NOMO-1 treated with DMSO at 0.1 percent for 48 hours (cell line): ENCODE data around the gene MOV10L1.
A peak's percentile ranks its signal among the peaks of the same experiment; 100 is the strongest.
"Not testable (repeated sequence)": the region's sequence is repeated elsewhere in the genome, so short reads cannot be mapped to it uniquely, and the experiment has no call there.

Source experiments
- DNase-seq: peaks from one replicate; lab custom pipeline; 2025; ENCODE audit not compliant: unreplicated experiment; lab: John Stamatoyannopoulos, UW

Gene MOV10L1

DNA sequence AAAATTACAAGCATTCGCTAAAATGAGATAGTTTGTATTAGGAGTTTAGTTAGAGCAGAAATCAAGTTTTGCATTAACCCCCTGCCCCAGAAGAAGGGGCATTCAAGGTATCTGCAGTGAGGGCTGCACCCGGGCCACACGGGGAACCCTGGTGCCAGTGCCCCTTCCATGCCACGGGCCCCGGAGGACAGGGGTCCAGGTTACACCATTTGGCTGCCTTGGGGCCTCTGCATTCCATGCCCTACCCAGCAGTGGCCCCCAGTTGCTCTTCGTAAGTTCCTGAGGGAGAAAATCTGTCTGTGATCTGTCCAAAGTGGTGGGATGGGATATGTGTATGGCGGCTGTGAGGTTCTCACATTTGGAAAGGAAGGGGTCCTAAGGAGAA lies 63.9 kb downstream of the MOV10L1 start:
- DNase-seq: no peak

DNA sequence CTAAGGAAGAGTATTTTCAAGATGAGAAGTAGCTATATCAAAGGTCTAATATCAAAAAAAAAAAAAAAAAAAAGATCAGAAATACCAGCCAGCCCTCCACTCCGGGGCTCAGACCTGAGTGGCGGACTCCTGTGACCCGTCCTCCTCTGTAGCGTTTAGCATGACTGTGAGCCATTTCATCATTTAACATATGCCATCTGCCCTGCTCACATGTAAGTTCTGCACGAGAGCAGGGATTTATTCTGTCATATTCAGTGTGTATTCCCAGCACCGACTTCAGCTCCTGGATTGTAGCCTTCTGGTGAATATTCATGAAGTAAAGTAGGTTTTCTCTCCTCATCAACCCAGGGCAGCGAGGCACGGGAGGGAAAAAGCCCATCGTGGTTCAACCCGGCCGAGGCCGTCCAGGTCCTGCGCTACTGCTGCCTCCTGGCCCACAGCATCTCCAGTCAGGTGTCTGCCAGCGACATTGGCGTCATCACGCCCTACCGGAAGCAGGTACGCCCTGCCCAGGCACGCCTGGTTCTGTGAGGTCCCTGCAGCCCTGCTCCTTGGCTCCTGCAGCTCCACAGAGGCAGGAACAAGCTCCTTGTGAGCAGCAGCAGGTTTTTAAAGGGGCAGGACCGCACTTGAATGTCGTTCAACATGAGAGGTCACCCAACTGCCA lies 68.0 kb downstream of the MOV10L1 start:
- no peak for DNase-seq

DNA sequence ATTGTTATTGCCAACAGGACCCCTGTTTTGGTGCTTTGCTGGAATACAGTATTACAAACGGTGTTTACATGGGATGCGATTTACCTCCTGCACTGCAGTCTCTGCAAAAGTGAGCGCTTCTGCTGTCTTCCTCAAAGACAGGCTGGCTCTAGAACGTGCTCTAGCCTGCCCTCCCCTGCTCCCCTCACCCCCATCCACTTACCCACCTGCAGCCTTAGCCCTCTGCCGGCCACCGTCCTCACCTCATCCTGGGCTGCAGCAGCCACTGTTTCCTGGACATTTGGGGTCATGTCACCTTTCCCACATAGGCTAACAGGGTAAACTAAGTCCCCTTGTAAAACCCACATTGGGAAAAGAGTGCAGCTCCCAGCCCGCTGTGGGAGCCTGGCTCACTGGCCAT lies 71.1 kb downstream of the MOV10L1 start:
- DNase-seq: no peak

DNA sequence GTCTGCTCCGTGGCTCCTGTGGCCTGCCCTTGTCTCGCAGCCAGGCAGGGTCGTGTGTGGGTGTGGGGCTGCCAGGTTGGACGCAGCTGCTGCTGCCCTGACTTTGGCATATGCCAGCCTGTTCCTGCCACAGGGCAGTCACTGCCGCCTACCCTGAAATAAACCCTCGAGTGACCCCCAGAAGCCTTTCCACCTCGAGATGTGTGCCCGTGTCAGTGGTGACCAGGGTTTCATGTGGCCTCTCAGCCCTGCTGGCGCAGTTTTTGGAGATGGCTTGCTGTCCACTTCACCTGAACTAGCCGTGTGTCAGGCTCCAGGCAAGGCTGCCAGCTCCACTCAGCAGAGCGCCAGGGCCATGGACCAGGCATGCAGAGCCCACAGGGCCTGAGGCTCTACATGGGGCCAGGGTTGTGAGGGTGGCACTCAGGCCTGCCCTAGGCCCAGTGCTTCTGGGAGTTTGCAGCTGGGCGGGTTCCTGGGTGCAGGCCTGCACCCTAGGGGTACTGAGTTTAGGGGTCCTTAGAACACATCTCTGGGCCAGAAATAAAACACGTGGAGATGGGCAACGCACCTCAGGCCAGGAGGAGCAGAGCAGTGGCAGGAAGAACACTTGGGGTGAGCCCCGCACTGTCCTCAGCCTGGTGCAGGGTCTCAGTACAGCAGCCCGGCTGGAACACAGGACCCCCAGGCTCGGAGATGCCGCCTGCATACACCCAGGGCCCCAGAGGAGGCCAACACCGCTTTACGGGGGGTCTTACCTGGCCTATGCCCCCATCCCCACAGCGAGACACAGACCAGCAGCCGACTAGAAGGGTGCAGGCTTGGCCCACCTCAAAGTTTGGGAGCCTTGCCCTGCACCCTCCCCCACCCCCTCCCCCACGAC lies 71.9 kb downstream of the MOV10L1 start:
- no peak for DNase-seq

GRCh38 chr22:50162391-50162956 lies 72.7 kb downstream of the MOV10L1 start:
- DNase-seq: no peak

DNA sequence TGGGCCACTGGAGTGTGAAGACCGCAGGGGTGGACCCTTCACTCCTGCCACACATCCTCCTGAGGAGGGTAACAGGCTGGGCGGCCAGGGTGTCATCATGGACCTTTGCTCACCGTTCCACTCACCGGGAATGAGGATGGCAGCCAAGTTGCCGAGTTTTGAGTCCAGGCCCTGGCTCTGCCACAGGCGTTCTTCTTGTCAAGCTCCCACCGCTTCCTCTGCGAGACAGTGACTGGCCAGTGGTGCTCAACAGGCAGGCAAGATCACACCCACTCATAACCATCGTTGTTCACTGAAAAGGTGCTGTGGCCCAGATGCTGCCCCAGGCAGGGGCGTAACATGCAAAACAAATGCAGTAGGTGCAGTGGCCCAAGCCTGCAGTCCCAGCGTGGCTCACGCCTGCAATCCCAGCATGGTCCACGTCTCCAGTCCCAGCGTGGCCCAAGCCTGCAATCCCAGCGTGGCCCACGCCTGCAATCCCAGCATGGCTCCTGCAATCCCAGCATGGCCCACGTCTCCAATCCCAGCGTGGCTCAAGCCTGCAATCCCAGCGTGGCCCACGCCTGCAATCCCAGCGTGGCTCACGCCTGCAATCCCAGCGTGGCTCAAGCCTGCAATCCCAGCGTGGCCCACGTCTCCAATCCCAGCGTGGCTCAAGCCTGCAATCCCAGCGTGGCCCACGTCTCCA lies 75.8 kb downstream of the MOV10L1 start:
- no peak for DNase-seq

DNA sequence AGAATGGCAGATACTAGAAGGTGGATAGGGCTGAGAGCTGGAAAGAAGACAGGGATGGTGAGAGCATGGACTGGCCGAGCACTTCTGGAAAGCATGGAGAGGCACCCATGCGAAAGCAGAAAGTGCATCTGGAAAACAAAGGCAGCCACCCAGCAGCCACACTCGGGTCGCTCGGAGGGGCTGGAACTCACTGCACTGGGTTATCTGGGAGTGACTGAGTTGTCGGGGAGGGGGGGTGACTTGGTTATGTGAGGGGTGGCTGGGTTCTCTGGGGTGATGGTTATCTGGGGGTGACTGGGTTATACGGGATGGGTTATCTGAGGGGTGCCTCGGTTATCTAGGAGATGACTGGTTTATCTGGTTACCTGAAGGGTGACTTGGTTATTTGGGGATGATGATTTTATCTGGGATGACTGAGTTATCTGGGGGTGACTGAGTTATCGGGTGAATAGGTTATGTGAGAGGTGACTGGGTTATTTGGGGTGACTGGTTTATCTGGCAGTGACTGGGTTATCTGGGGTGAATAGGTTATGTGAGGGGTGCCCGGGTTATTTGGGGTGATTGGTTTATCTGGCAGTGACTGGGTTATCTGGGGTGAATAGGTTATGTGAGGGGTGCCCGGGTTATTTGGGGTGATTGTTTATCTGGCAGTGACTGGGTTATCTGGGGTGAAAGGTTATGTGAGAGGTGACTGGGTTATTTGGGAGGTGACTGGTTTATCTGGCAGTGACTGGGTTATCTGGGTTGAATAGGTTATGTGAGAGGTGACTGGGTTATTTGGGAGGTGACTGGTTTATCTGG lies 78.1 kb downstream of the MOV10L1 start:
- DNase-seq: no peak

DNA sequence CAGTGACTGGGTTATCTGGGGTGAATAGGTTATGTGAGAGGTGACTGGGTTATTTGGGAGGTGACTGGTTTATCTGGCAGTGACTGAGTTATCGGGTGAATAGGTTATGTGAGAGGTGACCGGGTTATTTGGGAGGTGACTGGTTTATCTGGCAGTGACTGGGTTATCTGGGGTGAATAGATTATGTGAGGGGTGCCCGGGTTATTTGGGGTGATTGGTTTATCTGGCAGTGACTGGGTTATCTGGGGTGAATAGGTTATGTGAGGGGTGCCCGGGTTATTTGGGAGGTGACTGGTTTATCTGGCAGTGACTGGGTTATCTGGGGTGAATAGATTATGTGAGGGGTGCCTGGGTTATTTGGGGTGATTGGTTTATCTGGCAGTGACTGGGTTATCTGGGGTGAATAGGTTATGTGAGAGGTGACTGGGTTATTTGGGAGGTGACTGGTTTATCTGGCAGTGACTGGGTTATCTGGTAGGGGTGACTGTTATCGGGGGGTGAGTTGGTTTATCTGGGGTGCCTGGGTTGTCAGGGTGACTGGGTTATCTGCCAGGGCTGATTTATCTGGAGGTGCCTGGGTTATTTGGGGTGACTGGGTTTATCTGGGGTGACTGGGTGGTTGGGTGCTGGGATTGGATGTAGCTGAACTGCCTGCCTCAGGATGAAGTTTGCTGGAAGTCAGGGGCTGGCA lies 78.8 kb downstream of the MOV10L1 start:
- DNase-seq: not testable (repeated sequence)

- DNase-seq: no peak
These were observed 79.5 kb downstream of the MOV10L1 start for GRCh38 chr22:50169181-50169759.

DNA sequence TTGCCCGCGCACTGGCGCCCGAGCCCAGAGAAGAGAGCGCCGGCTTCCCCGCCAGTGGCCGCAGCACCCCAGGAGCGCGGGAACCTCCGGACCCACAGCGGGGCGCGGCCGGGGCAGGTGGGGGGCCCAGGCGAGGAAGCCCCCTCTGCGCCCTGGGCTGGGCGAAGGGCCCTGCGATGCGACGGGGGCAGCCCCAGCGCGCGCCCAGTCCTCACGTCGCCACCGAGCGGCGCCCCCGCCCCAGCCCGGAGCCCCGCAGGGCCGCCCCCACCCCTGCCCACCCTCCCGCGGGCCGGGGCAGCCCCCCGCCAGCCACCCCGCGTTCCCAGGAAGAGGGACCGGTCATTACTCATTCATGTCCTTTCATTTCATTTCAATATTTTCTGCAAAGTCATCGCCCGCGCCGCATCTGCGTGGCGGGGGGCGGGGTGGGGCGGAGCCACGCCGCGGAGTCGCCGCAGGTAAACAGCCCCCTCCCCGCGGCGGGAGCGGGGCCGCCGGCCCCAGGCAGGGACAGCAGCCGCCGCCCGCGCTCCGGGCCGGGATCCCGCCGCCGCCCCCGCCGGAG lies 80.1 kb downstream of the MOV10L1 start:
- DNase-seq: peak; percentile 35

DNA sequence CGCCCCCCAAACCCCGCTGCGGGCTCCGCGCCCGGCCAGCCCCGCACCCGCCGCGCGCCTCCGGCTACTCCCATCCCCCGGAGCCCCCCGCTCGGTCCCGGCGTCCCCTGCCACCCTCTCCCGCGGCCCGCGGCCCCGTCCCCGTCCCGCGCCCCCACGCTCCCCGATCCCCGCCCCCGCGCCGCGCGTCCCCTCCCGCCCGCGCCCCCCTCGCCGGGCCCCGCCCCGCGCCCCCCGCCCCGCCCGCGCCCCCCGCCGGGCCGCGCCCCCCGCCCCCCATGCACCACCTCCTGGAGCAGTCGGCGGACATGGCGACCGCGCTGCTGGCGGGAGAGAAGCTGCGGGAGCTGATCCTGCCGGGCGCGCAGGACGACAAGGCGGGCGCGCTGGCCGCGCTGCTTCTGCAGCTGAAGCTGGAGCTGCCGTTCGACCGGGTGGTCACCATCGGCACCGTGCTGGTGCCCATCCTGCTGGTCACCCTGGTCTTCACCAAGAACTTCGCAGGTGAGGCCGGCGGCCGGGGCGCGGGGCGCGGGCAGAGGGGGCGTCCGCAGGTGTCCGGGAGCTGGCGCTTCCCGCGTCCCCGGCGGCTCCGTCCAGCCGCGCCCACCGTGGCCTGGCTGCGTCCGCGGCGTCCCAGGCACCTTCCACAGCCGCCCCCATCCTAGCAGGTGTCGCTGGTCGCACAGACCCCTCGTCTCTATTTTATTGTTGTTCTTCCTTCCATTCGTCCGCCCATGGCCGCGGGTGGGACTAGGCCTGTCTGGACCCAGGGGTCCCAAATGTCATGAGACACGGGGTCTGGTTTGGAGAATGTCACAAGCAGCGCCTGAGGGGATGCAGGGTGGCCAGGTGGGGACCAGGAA lies 80.9 kb downstream of the MOV10L1 start, which contains the start of gene PANX2:
Gene PANX2 (plus strand): TSS at position 279 of the 866 bp plus-strand sequence. CDS start 0 bp downstream, at position 279.
- DNase-seq: no peak

DNA sequence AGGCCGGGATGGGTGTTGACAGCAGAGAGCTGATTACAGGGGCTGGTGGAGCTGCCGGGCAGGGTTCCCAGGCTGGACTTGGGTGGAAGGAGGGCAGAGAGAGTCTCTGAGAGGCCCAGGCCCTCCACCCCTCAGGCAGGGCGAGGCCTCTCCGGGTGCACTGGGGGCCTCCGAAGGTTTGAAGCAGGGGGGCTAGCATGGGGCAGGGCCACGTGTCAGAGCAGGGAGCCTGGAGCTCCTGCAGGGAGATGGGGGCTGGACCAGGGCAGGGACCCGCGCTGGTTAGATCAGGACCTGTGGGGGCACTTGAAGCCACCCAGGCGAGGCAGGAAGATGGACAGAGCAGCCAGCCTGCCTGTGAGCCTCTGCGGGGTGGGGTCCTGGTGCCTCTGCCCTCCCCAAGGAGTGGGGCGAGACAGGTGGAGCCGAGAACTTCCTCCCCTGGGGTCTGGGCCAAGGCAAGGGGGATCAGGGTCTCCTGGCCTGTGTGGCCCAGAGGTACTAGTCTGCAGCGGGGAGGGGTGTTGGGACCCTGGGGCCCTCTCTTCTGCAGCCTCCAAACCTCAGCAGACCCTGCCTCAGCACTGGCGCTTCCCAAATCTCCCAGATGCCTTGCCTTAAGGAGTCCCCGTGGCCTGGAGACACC lies 81.6 kb downstream of the MOV10L1 start:
- DNase-seq: no peak

GRCh38 chr22:50171965-50172421 lies 82.2 kb downstream of the MOV10L1 start:
- DNase-seq: no peak

DNA sequence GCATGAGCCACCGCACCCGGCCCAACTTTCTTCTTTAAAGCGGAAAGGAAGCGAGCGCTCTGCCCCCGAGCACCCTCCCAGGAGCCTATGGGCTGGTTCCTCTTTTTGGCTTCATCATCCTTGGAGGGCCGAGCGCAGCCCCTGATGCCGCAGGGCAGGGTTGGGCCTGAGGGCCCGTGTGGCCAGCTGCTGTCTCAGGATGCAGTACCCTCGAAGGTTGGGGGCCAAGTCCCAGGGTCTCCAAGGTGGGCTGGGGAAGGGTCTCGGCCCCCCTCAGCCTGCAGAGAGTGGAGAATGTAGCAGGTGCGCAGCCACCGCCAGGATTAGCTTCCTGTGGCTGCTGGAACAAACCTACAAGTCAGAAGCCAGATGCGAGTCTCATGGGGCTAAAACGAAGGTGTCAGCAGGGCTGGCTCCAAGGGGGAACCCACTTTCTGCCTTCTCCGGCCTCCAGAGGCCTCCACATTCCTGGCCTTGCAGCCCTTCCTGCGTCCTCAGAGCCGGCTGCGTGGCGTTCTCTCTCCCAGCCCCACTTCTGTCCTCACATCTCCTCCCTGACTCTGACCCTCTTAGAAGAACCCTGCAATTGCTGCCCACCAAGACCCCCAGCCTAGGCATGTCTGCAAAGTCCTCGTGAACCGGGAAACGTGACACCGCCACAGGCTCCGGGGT lies 83.6 kb downstream of the MOV10L1 start:
- peak; percentile 60 for DNase-seq

DNA sequence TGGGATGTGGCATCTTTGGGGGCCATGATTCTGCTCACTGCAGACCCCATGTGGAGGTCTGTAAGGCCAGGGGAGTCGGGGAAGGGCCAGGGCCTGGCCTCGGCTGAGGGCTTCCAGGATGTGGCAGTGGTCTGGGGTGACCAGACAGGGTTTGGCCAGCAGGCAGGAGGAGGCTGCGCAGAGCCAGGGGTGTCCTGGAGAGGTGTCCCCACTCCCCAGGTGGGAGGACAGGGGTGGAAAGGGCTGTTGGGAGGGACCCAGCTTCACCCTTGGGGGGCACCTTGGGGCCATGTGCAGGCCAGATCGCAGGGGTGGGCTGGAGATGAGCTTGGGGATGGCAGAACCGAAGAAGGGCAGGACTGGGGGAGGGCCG lies 84.2 kb downstream of the MOV10L1 start:
- no peak for DNase-seq

GRCh38 chr22:50174382-50175190 lies 84.8 kb downstream of the MOV10L1 start:
- no peak for DNase-seq

GRCh38 chr22:50175191-50175461 lies 85.3 kb downstream of the MOV10L1 start:
- DNase-seq: no peak
